SU-DHL-6 (cell line): ENCODE data around the gene SSRP1.

ENCODE experiments used
- CTCF ChIP-seq: fragments of 200-600 bp; sonication (generic); IDR thresholded peaks from one replicate; pipeline ENCODE4 v1.5.1; 2017; ENCODE audit warnings: antibody characterized with exemption, mild to moderate bottlenecking, low read length, moderate library complexity; ENCODE audit not compliant: insufficient read depth, poor library complexity, severe bottlenecking
- EZH2phosphoT487 ChIP-seq: fragments of 200-600 bp; sonication (generic), shearing (Covaris generic); conservative IDR thresholded peaks from 2 replicates; pipeline ENCODE4 v1.6.1; 2018; ENCODE audit warnings: mild to moderate bottlenecking, antibody characterized with exemption, low read length, moderate library complexity, mixed read lengths

DNA sequence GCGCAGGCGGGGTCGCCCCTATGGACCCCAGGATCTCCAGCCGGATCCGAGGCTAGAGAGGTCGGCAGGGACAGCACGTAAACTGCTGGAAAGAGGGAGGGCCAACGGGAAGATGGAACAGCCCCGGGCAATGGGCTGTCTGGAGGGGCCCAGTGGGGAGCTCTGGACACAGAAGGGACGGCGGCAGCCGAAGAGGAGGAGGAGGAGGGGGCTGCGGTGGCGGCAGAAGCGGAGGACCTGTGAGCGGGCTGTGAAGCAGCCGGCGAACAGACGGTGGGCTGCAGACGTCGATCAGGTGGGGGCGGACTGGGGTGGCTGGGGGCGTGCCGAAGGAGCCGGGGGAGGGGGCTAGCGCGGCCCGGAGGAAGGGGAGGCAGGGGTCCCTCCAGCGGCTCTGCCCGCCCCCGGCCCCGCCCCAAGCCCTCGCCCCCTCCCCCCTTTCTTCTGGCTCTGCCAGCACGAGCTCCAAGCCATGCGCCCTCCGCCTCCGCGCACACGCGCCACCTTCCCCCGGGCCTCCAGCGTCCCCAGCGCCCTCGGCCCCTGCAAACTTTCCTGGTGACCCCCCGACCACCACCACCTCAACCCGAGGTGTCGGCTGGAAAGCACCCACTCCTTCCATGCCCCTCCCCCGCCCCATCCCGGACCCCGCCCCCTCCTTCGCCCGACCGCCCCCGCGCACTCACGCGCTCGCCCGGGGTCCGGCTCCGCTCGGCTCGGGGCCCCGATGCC lies 11.4 kb downstream of the SSRP1 start:
- TF ChIP-seq EZH2phosphoT487 (no peak), CTCF (no peak)
